ENCODE measurements around the gene METTL17.
A peak's percentile ranks its signal among the peaks of the same experiment; 100 is the strongest.

GRCh38 chr14:21040370-21040925, 50.7 kb downstream of the METTL17 start:
- TF ChIP-seq CTCF (IDR thresholded peaks at IDR 0.05) (0 out of 2 replicates have a peak, but pooled peaks have one; percentile 12), ZFX (IDR thresholded peaks at IDR 0.05; ENCODE audit: borderline replicate concordance) (no peak)

Measured in 22Rv1 (cell line).